IMR-90 (cell line): ENCODE results near the gene SV2A. TPM values are rescaled to one million over a fixed set of nuclear protein-coding genes. Genes with fewer than 3 reads are reported as not detected.
"Not testable (repeated sequence)": the region's sequence is repeated elsewhere in the genome, so short reads cannot be mapped to it uniquely, and the experiment has no call there.

ENCODE experiments used
- ATAC-seq: fragments of 200-7000 bp; cut with Tn5 transposase; 2 replicates; pipeline ENCODE4 v1.9.1; 2020; ENCODE audit warnings: low read depth, mild to moderate bottlenecking, moderate library complexity
- BruUV-seq: library from RNA; stranded (reverse); fragments of 400-500 nt; replicated peaks from 2 replicates; lab custom pipeline; 2021; lab: Mats Ljungman, UMichigan
- CTCF ChIA-PET: fragments of 300-600 bp; formaldehyde crosslinking; extraction: SDS; loops from one replicate; lab custom pipeline; 2021; ENCODE audit warnings: antibody characterized with exemption; lab: Yijun Ruan, JAX
- POLR2A ChIA-PET: fragments of 300-600 bp; sonication (Branson Sonifier 250); formaldehyde crosslinking; loops from one replicate; lab custom pipeline; 2022; ENCODE audit warnings: antibody characterized with exemption; ENCODE audit not compliant: unreplicated experiment; lab: Charles Lee
- DNase-seq: peaks from one replicate; pipeline ENCODE4 v3.0.0; 2013
- H2AFZ ChIP-seq: replicated peaks from 2 replicates; pipeline ENCODE3; 2013; ENCODE audit warnings: low read length, mild to moderate bottlenecking; ENCODE audit not compliant: poor library complexity
- H2AK5ac ChIP-seq: 2 replicates; pipeline ENCODE4 v1.6.1; 2013; ENCODE audit warnings: low read depth, low read length, inconsistent platforms
- H2AK9ac ChIP-seq: replicated peaks from 2 replicates; pipeline ENCODE3; 2013; ENCODE audit warnings: mild to moderate bottlenecking, low read depth, low read length, moderate library complexity; ENCODE audit not compliant: poor library complexity
- H2BK120ac ChIP-seq: 2 replicates; pipeline ENCODE4 v1.6.1; 2013; ENCODE audit warnings: low read depth, low read length, inconsistent platforms
- H2BK15ac ChIP-seq: 3 replicates; pipeline ENCODE4 v1.6.1; 2013; ENCODE audit warnings: low read depth, low read length, inconsistent platforms
- H2BK20ac ChIP-seq: 2 replicates; pipeline ENCODE4 v1.6.1; 2013; ENCODE audit warnings: low read depth, mild to moderate bottlenecking, inconsistent platforms, low read length, moderate library complexity
- H2BK5ac ChIP-seq: 2 replicates; pipeline ENCODE4 v1.6.1; 2013; ENCODE audit warnings: mild to moderate bottlenecking, low read depth, low read length, inconsistent platforms; ENCODE audit not compliant: poor library complexity, severe bottlenecking
- H3K14ac ChIP-seq: replicated peaks from 2 replicates; pipeline ENCODE4 v1.6.1; 2013; ENCODE audit warnings: low read depth, low read length, inconsistent platforms
- H3K18ac ChIP-seq: 2 replicates; pipeline ENCODE4 v1.6.1; 2013; ENCODE audit warnings: low read depth, low read length, control low read depth
- H3K23ac ChIP-seq: 2 replicates; pipeline ENCODE4 v1.6.1; 2013; ENCODE audit warnings: low read depth, low read length, inconsistent platforms
- H3K27ac ChIP-seq: 2 replicates; pipeline ENCODE4 v1.5.1; 2013; ENCODE audit warnings: mild to moderate bottlenecking, control low read depth, low read length; ENCODE audit not compliant: insufficient read depth
- H3K27me3 ChIP-seq: 2 replicates; pipeline ENCODE4 v1.6.1; 2013; ENCODE audit warnings: low read length; ENCODE audit not compliant: control insufficient read depth, insufficient read depth
- H3K36me3 ChIP-seq: 2 replicates; pipeline ENCODE4 v1.6.1; 2013; ENCODE audit warnings: low read length, mixed read lengths; ENCODE audit not compliant: control insufficient read depth, insufficient read depth
- H3K4ac ChIP-seq: 2 replicates; pipeline ENCODE4 v1.6.1; 2013; ENCODE audit warnings: low read depth, low read length, inconsistent platforms
- H3K4me1 ChIP-seq: 2 replicates; pipeline ENCODE4 v1.6.1; 2013; ENCODE audit warnings: low read length, mixed read lengths; ENCODE audit not compliant: control insufficient read depth, insufficient read depth
- H3K4me2 ChIP-seq: 2 replicates; pipeline ENCODE4 v1.6.1; 2013; ENCODE audit warnings: low read depth, mild to moderate bottlenecking, control low read depth, low read length, moderate library complexity
- H3K4me3 ChIP-seq: 2 replicates; pipeline ENCODE4 v1.5.1; 2013; ENCODE audit warnings: low read depth, mild to moderate bottlenecking, control low read depth, low read length, moderate library complexity; ENCODE audit not compliant: insufficient read depth
- H3K56ac ChIP-seq: 2 replicates; pipeline ENCODE4 v1.6.1; 2013; ENCODE audit warnings: low read length, inconsistent platforms; ENCODE audit not compliant: insufficient read depth; ENCODE audit errors: extremely low read depth
- H3K79me1 ChIP-seq, 2 experiments: 2 replicates each; pipeline ENCODE4 v1.6.1; 2013; ENCODE audit warnings: low read length in 2 of 2, inconsistent platforms in 1 of 2, low read depth in 1 of 2
- H3K9ac ChIP-seq: 2 replicates; pipeline ENCODE4 v1.6.1; 2013; ENCODE audit warnings: low read depth, low read length, control low read depth
- H3K9me1 ChIP-seq: 2 replicates; pipeline ENCODE4 v1.6.1; 2013; ENCODE audit warnings: low read length, inconsistent platforms; ENCODE audit not compliant: insufficient read depth
- H3K9me3 ChIP-seq: 2 replicates; pipeline ENCODE4 v1.6.1; 2013; ENCODE audit warnings: low read length; ENCODE audit not compliant: control insufficient read depth, insufficient read depth
- H4K20me1 ChIP-seq: 2 replicates; pipeline ENCODE4 v1.6.1; 2013; ENCODE audit warnings: low read length, inconsistent platforms; ENCODE audit not compliant: insufficient read depth
- H4K5ac ChIP-seq: 2 replicates; pipeline ENCODE4 v1.6.1; 2013; ENCODE audit warnings: mild to moderate bottlenecking, low read depth, low read length, control low read depth
- H4K8ac ChIP-seq, 2 experiments: 2 replicates each; pipeline ENCODE4 v1.6.1; 2013; ENCODE audit warnings: low read depth in 2 of 2, low read length in 2 of 2, control low read depth in 1 of 2, inconsistent platforms in 1 of 2
- H4K91ac ChIP-seq: 2 replicates; pipeline ENCODE4 v1.6.1; 2013; ENCODE audit warnings: low read depth, low read length, inconsistent platforms; ENCODE audit not compliant: insufficient read depth
- WGBS, 2 experiments: methylation state at CpG; one replicate each; pipeline versions ENCODE4 v1.1.5 to v1.1.7; 2013; ENCODE audit warnings: missing lambda C conversion rate in 2 of 2; ENCODE audit not compliant: insufficient read length in 1 of 2; ENCODE audit errors: extremely low coverage in 2 of 2; 5-methylcytosine and 5-hydroxymethylcytosine counted together
- dilution Hi-C: fragments of 300-500 bp; cut with HindIII; formaldehyde crosslinking; loops from one replicate; pipeline ENCODE4 v1.14.3; 2018; ENCODE audit warnings: low sequenced_read_pairs; ENCODE audit not compliant: unreplicated experiment
- in situ Hi-C: fragments of 300-500 bp; cut with MboI; formaldehyde crosslinking; loops from 3 replicates; pipeline ENCODE4 v1.14.3; 2019; ENCODE audit warnings: low sequenced_read_pairs, inconsistent platforms, mixed read lengths
- intact Hi-C: fragments of 100-400 bp; cut with micrococcal nuclease; formaldehyde crosslinking; loops from 2 replicates; pipeline ENCODE4 v1.10.0; 2022
- polyA plus RNA-seq, 3 experiments: library from polyadenylated mRNA; depleted of rRNA; stranded (reverse); fragments of >200 nt; gene quantifications; 2 replicates each; pipeline ENCODE4 v1.2.3, GENCODE V29; 2012; ENCODE audit warnings: low replicate concordance in 1 of 3
- total RNA-seq: library from RNA; depleted of rRNA; stranded (reverse); fragments of >200 nt; gene quantifications from 2 replicates; pipeline ENCODE4 v1.2.3, GENCODE V29; 2012; rRNA removed

SV2A gene
- total and polyA plus RNA-seq, 2 of the 4 experiments (the other 2 are of a cell fraction): 15.4 to 19.6 TPM

- H3K27me3 ChIP-seq, CTCF ChIA-PET, H3K27ac ChIP-seq, H4K5ac ChIP-seq, ATAC-seq, H3K56ac ChIP-seq, H4K8ac ChIP-seq, BruUV-seq, H3K9me1 ChIP-seq, H4K91ac ChIP-seq, H2BK120ac ChIP-seq, H3K4ac ChIP-seq, POLR2A ChIA-PET, H3K9me3 ChIP-seq, H4K20me1 ChIP-seq, H3K4me2 ChIP-seq, H2BK15ac ChIP-seq, in situ Hi-C loops, DNase-seq, H3K14ac ChIP-seq, H2AK9ac ChIP-seq, dilution Hi-C loops, H2AK5ac ChIP-seq, H2BK20ac ChIP-seq, H3K18ac ChIP-seq, H3K23ac ChIP-seq, H3K79me1 ChIP-seq, H3K9ac ChIP-seq, intact Hi-C loops, H2BK5ac ChIP-seq, H2AFZ ChIP-seq, H3K36me3 ChIP-seq, H3K4me3 ChIP-seq, H3K4me1 ChIP-seq: not testable (repeated sequence)
- no CpG with 5 or more reads among the region's 15 CpGs for WGBS, 2 experiments
Measured at GRCh38 chr1:149860271-149860670, 57.4 kb downstream of the SV2A start.

Other genes starting within 250 kb of the SV2A start
- gene FCGR1A, start 135.2 kb downstream of the SV2A start, total RNA-seq: not detected in 2 replicates
- not detected in 2 replicates for gene FCGR1A, start 135.2 kb downstream of the SV2A start, polyA plus RNA-seq (2012; rRNA removed)
- gene BOLA1, start 18.3 kb downstream of the SV2A start, total RNA-seq: 3.4 and 4.4 TPM in 2 replicates
- 12.6 and 14.2 TPM in 2 replicates for gene BOLA1, start 18.3 kb downstream of the SV2A start, polyA plus RNA-seq (2012; rRNA removed)
- gene SF3B4, start 10.0 kb upstream of the SV2A start, total RNA-seq: 6.6 and 11.4 TPM in 2 replicates
- gene SF3B4, start 10.0 kb upstream of the SV2A start, polyA plus RNA-seq (2012; rRNA removed): 62.6 and 64.4 TPM in 2 replicates
- 1.7 and 2.0 TPM in 2 replicates for gene MTMR11, start 19.0 kb upstream of the SV2A start, total RNA-seq
- 14.3 and 14.6 TPM in 2 replicates for gene MTMR11, start 19.0 kb upstream of the SV2A start, polyA plus RNA-seq (2012; rRNA removed)
- 18.1 and 18.6 TPM in 2 replicates for gene OTUD7B, start 92.9 kb upstream of the SV2A start, total RNA-seq
- gene OTUD7B, start 92.9 kb upstream of the SV2A start, polyA plus RNA-seq (2012; rRNA removed): 6.9 and 7.5 TPM in 2 replicates
- 32.4 and 41.1 TPM in 2 replicates for gene VPS45, start 149.9 kb upstream of the SV2A start, total RNA-seq
- gene VPS45, start 149.9 kb upstream of the SV2A start, polyA plus RNA-seq (2012; rRNA removed): 28.1 and 33.3 TPM in 2 replicates
- 51.4 and 53.3 TPM in 2 replicates for gene PLEKHO1, start 232.1 kb upstream of the SV2A start, total RNA-seq
- gene PLEKHO1, start 232.1 kb upstream of the SV2A start, polyA plus RNA-seq (2012; rRNA removed): 50.4 and 56.0 TPM in 2 replicates